ENCODE data around the gene TFF2.

GRCh38 chr21:42346441-42346840 is 4.4 kb downstream of the TFF2 start:
- no peak for TF ChIP-seq CTCF (IDR thresholded peaks at IDR 0.05)
- TF ChIP-seq POLR2A (IDR thresholded peaks at IDR 0.05) = no peak

Measured in transverse colon (tissue), 3 donors.